ENCODE data around the gene MYO3B. TPM values are rescaled to one million over a fixed set of nuclear protein-coding genes. Genes with fewer than 3 reads are reported as not detected.

Gene MYO3B
- total and polyA plus RNA-seq, 2 of the 8 experiments (the other 6 are each of a cell fraction or from before 2014, with no cell fraction given): 0.17 to 0.19 TPM

GRCh38 chr2:170530803-170531564 is 353.0 kb downstream of the MYO3B start:
- Histone ChIP-seq H2BK120ac (replicated peaks; ENCODE audit: low read depth, low read length) (no peak overlapping the region), H4K8ac (ENCODE audit: extremely low read depth, insufficient read depth, low read length) (no peak overlapping the region), H3K9me3 (ENCODE audit: insufficient read depth in 2 of 2, low read depth in 1 of 2, low read length in 1 of 2) (no peaks in the 10 kb centered on the region), H2AK5ac (ENCODE audit: low read depth, low read length) (no peak overlapping the region), H3K79me1 (ENCODE audit: low read depth, low read length) (no peaks in the 10 kb centered on the region), H3K18ac (ENCODE audit: extremely low read depth, low read length) (peak overlapping the region; percentile 6; the same call in 1 of the 2 replicates), H2BK20ac (ENCODE audit: low read length) (no peak overlapping the region), H3K4me3 (ENCODE audit: extremely low read depth in 1 of 4, insufficient read depth in 2 of 4, low read depth in 3 of 4, low read length in 4 of 4) (no peak overlapping the region), H3K4ac (replicated peaks; ENCODE audit: insufficient read length, low read depth, low read length) (peak overlapping the region; percentile 19), H4K5ac (ENCODE audit: insufficient read length, low read depth, low read length) (no peak overlapping the region), H3K36me3 (ENCODE audit: control insufficient read depth in 2 of 4, insufficient read depth in 4 of 4, low read length in 3 of 4) (no peaks in the 10 kb centered on the region), H3K27ac (ENCODE audit: low read depth, low read length) (no peak overlapping the region), H4K20me1 (replicated peaks in 1 of 2; ENCODE audit: control insufficient read depth in 1 of 2, insufficient read depth in 2 of 2, low read length in 2 of 2) (no peaks in the 10 kb centered on the region), H4K91ac (replicated peaks; ENCODE audit: insufficient read length, low read length) (no peak overlapping the region), H2BK15ac (ENCODE audit: low read length) (0 out of 2 replicates have a peak overlapping the region, but pooled peaks have one; percentile 47), H2BK5ac (ENCODE audit: low read depth, low read length) (no peak overlapping the region), H2BK12ac (ENCODE audit: low read depth, low read length) (no peak overlapping the region), H3K79me2 (ENCODE audit: control insufficient read depth in 1 of 2, insufficient read depth in 2 of 2, low read length in 2 of 2) (no peaks in the 10 kb centered on the region), H3K56ac (replicated peaks; ENCODE audit: insufficient read length, low read depth, low read length) (no peak overlapping the region), H3K4me1 (replicated peaks in 1 of 4; ENCODE audit: control insufficient read depth in 3 of 4, insufficient read depth in 4 of 4, low read length in 3 of 4) (peaks cover 0 to 5% (median 5%) of the 10 kb centered on the region in 4 experiments; a peak in 3 of 7 replicates), H3K23me2 (ENCODE audit: low read depth, low read length) (no peaks in the 10 kb centered on the region; the same call in 1 of the 2 replicates), H3K23ac (ENCODE audit: insufficient read length) (no peak overlapping the region), H3K27me3 (replicated peaks in 1 of 4; ENCODE audit: control insufficient read depth in 3 of 4, extremely low read depth in 1 of 4, insufficient read depth in 3 of 4, low read length in 3 of 4) (no peaks in the 10 kb centered on the region), H3K4me2 (ENCODE audit: insufficient read depth in 1 of 2, low read depth in 2 of 2, low read length in 2 of 2) (no peak overlapping the region), H3K9ac (replicated peaks in 1 of 4; ENCODE audit: extremely low read depth in 1 of 4, low read depth in 3 of 4, low read length in 3 of 4) (no peak overlapping the region), H3K14ac (ENCODE audit: insufficient read length) (no peak overlapping the region), H2AFZ (ENCODE audit: low read length) (peak overlapping the region; percentile 93; the same call in 1 of the 2 replicates)
- 75% methylated on average over 2 of the region's 2 CpGs; no CpG with 5 or more reads in 1 of the 2 experiments for WGBS, 2 experiments (ENCODE audit: extremely low coverage in 1 of 2, insufficient coverage in 1 of 2, insufficient read length in 1 of 2, insufficient replicate concordance in 2 of 2, low coverage in 1 of 2, low lambda C conversion rate in 2 of 2, missing lambda C conversion rate in 1 of 2)
- ChIA-PET POLR2A (ENCODE audit: partially characterized antibody) (no interaction called here), CTCF (ENCODE audit: partially characterized antibody) (interaction anchor here (0.6 to 1.5 kb wide), 3 partner anchors 10 to 231 kb away, joined by 3 to 4 read pairs (median 4); no protein-coding TSS in a partner anchor)
- no peak for DNase-seq (ENCODE audit: low read depth in 1 of 2, low spot score in 2 of 2)
- no peak for FAIRE-seq
- TF ChIP-seq TCF12 (IDR thresholded peaks at IDR 0.05; ENCODE audit: low read depth, low read length) (no peak), CBX5 (IDR thresholded peaks at IDR 0.05; ENCODE audit: low read depth, low read length) (no peak), TAF1 (IDR thresholded peaks at IDR 0.05; ENCODE audit: low read depth, low read length) (no peak), KDM1A (IDR thresholded peaks at IDR 0.05; ENCODE audit: borderline replicate concordance, low read length) (no peak), SRF (IDR thresholded peaks at IDR 0.05; ENCODE audit: low read depth, low read length) (no peak), TEAD4 (IDR thresholded peaks at IDR 0.05; ENCODE audit: low read depth, low read length) (no peak), RAD21 (IDR thresholded peaks at IDR 0.05 in 1 of 2, conservative IDR thresholded peaks at IDR 0.05 in 1 of 2; ENCODE audit: low read depth in 2 of 2, low read length in 2 of 2) (no peak), POLR2AphosphoS5 (IDR thresholded peaks at IDR 0.05; ENCODE audit: low read depth, low read length) (no peak)
